ENCODE measurements around the gene ACTR2.
"Not testable (repeated sequence)": the region's sequence is repeated elsewhere in the genome, so short reads cannot be mapped to it uniquely, and the experiment has no call there.

Gene ACTR2

GRCh38 chr2:65231892-65232477 is 4.4 kb downstream of the ACTR2 start:
- TF ChIP-seq CTCF (conservative IDR thresholded peaks at IDR 0.05) (no peak), ZFX (IDR thresholded peaks at IDR 0.05) (no peak)
- no peak overlapping the region for H3K27ac ChIP-seq

- no peak for TF ChIP-seq ZFX (IDR thresholded peaks at IDR 0.05)
- no peak for TF ChIP-seq CTCF (conservative IDR thresholded peaks at IDR 0.05)
- H3K27ac ChIP-seq, result no peak overlapping the region
Measured at GRCh38 chr2:65232636-65233035, 5.0 kb downstream of the ACTR2 start.

GRCh38 chr2:65240657-65241056 is 13.0 kb downstream of the ACTR2 start:
- H3K27ac ChIP-seq, result no peak overlapping the region

GRCh38 chr2:65244452-65244851 is 16.8 kb downstream of the ACTR2 start:
- not testable (repeated sequence) for H3K27ac ChIP-seq

More at GRCh38 chr2:65240657-65241056, 13.0 kb downstream of the ACTR2 start:
- no peak for TF ChIP-seq ZFX (IDR thresholded peaks at IDR 0.05)

GRCh38 chr2:65252640-65253039 is 25.0 kb downstream of the ACTR2 start:
- H3K27ac ChIP-seq, result no peak overlapping the region
- TF ChIP-seq CTCF (conservative IDR thresholded peaks at IDR 0.05) (no peak), ZFX (IDR thresholded peaks at IDR 0.05) (no peak)

GRCh38 chr2:65255356-65255755 is 27.7 kb downstream of the ACTR2 start:
- TF ChIP-seq CTCF (conservative IDR thresholded peaks at IDR 0.05), result no peak
- no peak for TF ChIP-seq ZFX (IDR thresholded peaks at IDR 0.05)

GRCh38 chr2:65256054-65256453 is 28.4 kb downstream of the ACTR2 start:
- no peak overlapping the region for H3K27ac ChIP-seq
- TF ChIP-seq ZFX (IDR thresholded peaks at IDR 0.05) (no peak), CTCF (conservative IDR thresholded peaks at IDR 0.05) (peak; percentile 30)

More at GRCh38 chr2:65255356-65255755, 27.7 kb downstream of the ACTR2 start:
- no peak overlapping the region for H3K27ac ChIP-seq

GRCh38 chr2:65257866-65258265 is 30.2 kb downstream of the ACTR2 start:
- not testable (repeated sequence) for H3K27ac ChIP-seq

- TF ChIP-seq CTCF (conservative IDR thresholded peaks at IDR 0.05) (no peak), ZFX (IDR thresholded peaks at IDR 0.05) (no peak)
Measured at GRCh38 chr2:65261676-65262075, 34.0 kb downstream of the ACTR2 start.

More at GRCh38 chr2:65261676-65262075, 34.0 kb downstream of the ACTR2 start:
- no peak overlapping the region for H3K27ac ChIP-seq
